Measurements from ENCODE around the gene WBP11. TPM values are rescaled to one million over a fixed set of nuclear protein-coding genes. Genes with fewer than 3 reads are reported as not detected.
"Not testable (repeated sequence)": the region's sequence is repeated elsewhere in the genome, so short reads cannot be mapped to it uniquely, and the experiment has no call there.

Gene WBP11
- total RNA-seq, 1 experiment from 2014 or later, result 108 TPM

GRCh38 chr12:14765398-14765797 is 37.9 kb downstream of the WBP11 start:
- TF ChIP-seq CTCF (conservative IDR thresholded peaks at IDR 0.05), result no peak
- H3K4me3 Mint-ChIP-seq, result no peak overlapping the region
- Histone ChIP-seq H2BK12ac (ENCODE audit: insufficient read length, low read depth, low read length) (no peak overlapping the region), H4K20me1 (ENCODE audit: control insufficient read depth, insufficient read depth, insufficient read length) (no peaks in the 10 kb centered on the region), H3K27me3 (ENCODE audit: insufficient read depth, low read length) (no peaks in the 10 kb centered on the region), H3K14ac (ENCODE audit: insufficient read depth, low read length) (no peak overlapping the region), H3K9me3 (ENCODE audit: control insufficient read depth, low read depth, low read length) (no peaks in the 10 kb centered on the region), H3K79me2 (ENCODE audit: insufficient read depth, low read length) (no peaks in the 10 kb centered on the region; the same call in 1 of the 2 replicates), H3K4me2 (ENCODE audit: insufficient read depth, insufficient read length, low read length) (no peak overlapping the region), H3K9ac (ENCODE audit: extremely low read depth, insufficient read length, low read length) (no peak overlapping the region), H3K27ac (ENCODE audit: insufficient read length, low read depth, low read length) (no peak overlapping the region), H3T11ph (ENCODE audit: low read length) (no peak overlapping the region), H4K8ac (replicated peaks; ENCODE audit: insufficient read length, low read depth, low read length) (no peak overlapping the region), H2BK5ac (ENCODE audit: insufficient read length, low read length) (no peak overlapping the region), H2AFZ (ENCODE audit: low read length) (no peak overlapping the region), H2BK20ac (ENCODE audit: low read depth, low read length, poor library complexity, severe bottlenecking) (no peak overlapping the region), H3K4me1 (ENCODE audit: insufficient read depth, low read length) (no peaks in the 10 kb centered on the region), H3K23ac (ENCODE audit: insufficient read length, low read depth, low read length) (no peak overlapping the region), H3K56ac (ENCODE audit: insufficient read length, low read depth, low read length) (no peak overlapping the region), H3K23me2 (ENCODE audit: insufficient read length, low read depth, low read length, poor library complexity, severe bottlenecking) (peaks cover 4% of the 10 kb centered on the region), H3K79me1 (ENCODE audit: insufficient read depth, low read depth, low read length, poor library complexity, severe bottlenecking) (no peaks in the 10 kb centered on the region), H4K91ac (ENCODE audit: insufficient read length, low read depth, low read length) (no peak overlapping the region), H3K4ac (ENCODE audit: low read depth, low read length) (no peak overlapping the region), H3K18ac (ENCODE audit: insufficient read length, low read depth, low read length) (no peak overlapping the region), H4K5ac (ENCODE audit: insufficient read length, low read depth, low read length) (no peak overlapping the region), H2BK15ac (ENCODE audit: low read depth, low read length) (no peak overlapping the region), H2BK120ac (ENCODE audit: low read depth, low read length, poor library complexity, severe bottlenecking) (no peak overlapping the region), H2AK5ac (ENCODE audit: insufficient read length, low read length) (no peak overlapping the region)
- H3K4me1 Mint-ChIP-seq, result peaks cover 7 to 16% of the 10 kb centered on the region in 2 experiments
- H3K27me3 Mint-ChIP-seq (ENCODE audit: low read depth), result peaks cover 5% of the 10 kb centered on the region; the same call in 1 of the 2 replicates
- H3K27ac Mint-ChIP-seq, result no peak overlapping the region; a peak in 1 of 7 replicates
- no CpG with 5 or more reads among the region's 2 CpGs for WGBS (ENCODE audit: extremely low coverage, insufficient read length, low lambda C conversion rate)
- no peak for DNase-seq
- peaks cover 33 to 48% (median 40%) of the 10 kb centered on the region in 3 experiments for H3K36me3 Mint-ChIP-seq (ENCODE audit: insufficient read depth in 1 of 3, low read depth in 3 of 3)
- H3K9me3 Mint-ChIP-seq, result peaks cover 12 to 15% of the 10 kb centered on the region in 2 experiments; a peak in 4 of 5 replicates

GRCh38 chr12:14759711-14760280 is 43.5 kb downstream of the WBP11 start:
- not testable (repeated sequence) for H3K79me2 ChIP-seq (ENCODE audit: insufficient read depth, low read length); H3K27ac ChIP-seq (ENCODE audit: insufficient read length, low read depth, low read length); H3K4me3 Mint-ChIP-seq; H3K27ac Mint-ChIP-seq; H2BK120ac ChIP-seq (ENCODE audit: low read depth, low read length, poor library complexity, severe bottlenecking); H2AFZ ChIP-seq (ENCODE audit: low read length); H2BK20ac ChIP-seq (ENCODE audit: low read depth, low read length, poor library complexity, severe bottlenecking); H3K4ac ChIP-seq (ENCODE audit: low read depth, low read length); DNase-seq; H4K8ac ChIP-seq (replicated peaks; ENCODE audit: insufficient read length, low read depth, low read length); H3K23me2 ChIP-seq (ENCODE audit: insufficient read length, low read depth, low read length, poor library complexity, severe bottlenecking); H3K27me3 ChIP-seq (ENCODE audit: insufficient read depth, low read length); H4K5ac ChIP-seq (ENCODE audit: insufficient read length, low read depth, low read length); H2AK5ac ChIP-seq (ENCODE audit: insufficient read length, low read length); H3K4me2 ChIP-seq (ENCODE audit: insufficient read depth, insufficient read length, low read length); H3T11ph ChIP-seq (ENCODE audit: low read length); H4K20me1 ChIP-seq (ENCODE audit: control insufficient read depth, insufficient read depth, insufficient read length); H3K9ac ChIP-seq (ENCODE audit: extremely low read depth, insufficient read length, low read length); H2BK5ac ChIP-seq (ENCODE audit: insufficient read length, low read length); H3K27me3 Mint-ChIP-seq (ENCODE audit: low read depth); H3K9me3 ChIP-seq (ENCODE audit: control insufficient read depth, low read depth, low read length); H3K23ac ChIP-seq (ENCODE audit: insufficient read length, low read depth, low read length); H3K56ac ChIP-seq (ENCODE audit: insufficient read length, low read depth, low read length); H3K79me1 ChIP-seq (ENCODE audit: insufficient read depth, low read depth, low read length, poor library complexity, severe bottlenecking); H3K18ac ChIP-seq (ENCODE audit: insufficient read length, low read depth, low read length); H2BK12ac ChIP-seq (ENCODE audit: insufficient read length, low read depth, low read length); H2BK15ac ChIP-seq (ENCODE audit: low read depth, low read length); H3K4me1 ChIP-seq (ENCODE audit: insufficient read depth, low read length); H4K91ac ChIP-seq (ENCODE audit: insufficient read length, low read depth, low read length); H3K14ac ChIP-seq (ENCODE audit: insufficient read depth, low read length)
- peaks cover 24 to 25% (median 25%) of the 10 kb centered on the region in 3 experiments for H3K36me3 Mint-ChIP-seq (ENCODE audit: insufficient read depth in 1 of 3, low read depth in 3 of 3)
- WGBS (ENCODE audit: extremely low coverage, insufficient read length, low lambda C conversion rate), result no CpG with 5 or more reads among the region's 6 CpGs
- peaks cover 5 to 12% of the 10 kb centered on the region in 2 experiments; a peak in 3 of 4 replicates for H3K4me1 Mint-ChIP-seq
- H3K9me3 Mint-ChIP-seq, result peaks cover 14 to 23% of the 10 kb centered on the region in 2 experiments; a peak in 4 of 5 replicates

Data from H9 (cell line).